NCI-H2029 (cell line): Measurements from ENCODE around the gene ILF3.

ENCODE experiments used
- DNase-seq: peaks from one replicate; lab custom pipeline; 2025; lab: John Stamatoyannopoulos, UW

ILF3 gene

GRCh38 chr19:10730932-10731331 lies 76.8 kb downstream of the ILF3 start:
- DNase-seq = no peak

GRCh38 chr19:10735741-10736140 lies 81.6 kb downstream of the ILF3 start:
- DNase-seq = no peak

- DNase-seq = no peak
These were observed 82.0 kb downstream of the ILF3 start for GRCh38 chr19:10736189-10736588.

GRCh38 chr19:10736916-10737551 lies 82.9 kb downstream of the ILF3 start:
- no peak for DNase-seq

GRCh38 chr19:10737722-10738121 lies 83.6 kb downstream of the ILF3 start:
- no peak for DNase-seq

- DNase-seq = no peak
These were observed 86.7 kb downstream of the ILF3 start for GRCh38 chr19:10740798-10741197.
